Right forelimb (tissue), 1 donor: Measurements from ENCODE around the gene CLASP1.
"Not testable (repeated sequence)": the region's sequence is repeated elsewhere in the genome, so short reads cannot be mapped to it uniquely, and the experiment has no call there.

Experiments
- DNase-seq: peaks from one replicate; pipeline ENCODE4 v3.0.0-alpha.2; 2018

CLASP1 gene

DNA sequence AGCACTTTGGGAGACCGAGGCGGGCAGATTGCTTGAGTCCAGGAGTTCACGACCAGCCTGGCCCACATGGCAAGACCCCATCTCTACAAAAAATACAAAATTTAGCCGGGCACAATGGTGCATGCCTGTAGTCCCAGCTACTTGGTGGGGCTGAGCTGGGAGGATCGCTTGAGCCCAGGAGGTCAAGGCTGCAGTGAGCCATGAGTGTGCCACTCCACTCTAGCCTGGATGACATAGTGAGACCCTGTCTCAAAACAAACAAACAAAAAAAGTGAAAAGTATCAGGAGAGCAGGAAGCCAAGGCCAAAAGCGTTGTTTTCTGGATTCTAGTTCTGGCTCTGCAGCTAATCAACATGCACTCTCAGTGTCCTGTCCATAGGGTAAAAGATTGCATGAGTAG, 10.7 kb upstream of the CLASP1 start:
- no peak for DNase-seq

DNA sequence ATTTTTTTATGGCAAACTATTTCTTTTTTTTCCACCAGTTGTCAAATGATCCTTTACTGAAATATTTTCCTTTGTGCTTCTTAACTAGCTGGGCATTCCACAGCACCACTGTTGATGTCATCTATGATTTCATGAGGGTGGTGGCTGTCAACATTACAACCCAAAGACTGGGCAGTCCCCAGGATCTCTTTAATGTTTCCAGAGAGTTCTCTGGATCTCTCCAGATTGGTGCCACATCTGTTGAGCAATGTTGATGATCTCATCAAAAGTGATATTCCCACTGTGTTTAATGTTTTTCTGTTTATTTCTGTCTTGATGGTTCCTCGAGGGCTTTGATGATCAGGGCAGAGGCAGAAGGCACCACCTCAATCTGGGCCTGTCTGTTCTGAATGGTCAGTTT, 9.1 kb upstream of the CLASP1 start:
- not testable (repeated sequence) for DNase-seq

DNA sequence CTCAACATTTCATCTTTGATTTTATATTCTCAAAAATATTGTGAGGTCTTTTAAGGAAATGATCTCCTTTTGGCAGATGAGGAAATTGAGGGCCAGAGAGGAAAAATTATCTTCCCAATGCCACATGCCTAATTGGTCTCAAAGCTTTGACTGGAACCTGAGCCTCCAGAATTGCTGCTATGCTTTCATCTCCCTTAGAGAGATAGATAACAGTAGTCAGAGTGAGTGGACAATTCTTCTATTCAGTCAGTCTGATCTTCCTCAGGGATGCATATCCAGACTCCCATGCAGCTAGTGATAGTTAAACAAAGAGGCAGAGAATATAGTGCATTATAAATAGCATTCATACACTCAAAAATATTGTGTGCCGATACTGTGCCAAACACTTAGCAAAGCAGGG, 3.8 kb upstream of the CLASP1 start:
- no peak for DNase-seq

DNA sequence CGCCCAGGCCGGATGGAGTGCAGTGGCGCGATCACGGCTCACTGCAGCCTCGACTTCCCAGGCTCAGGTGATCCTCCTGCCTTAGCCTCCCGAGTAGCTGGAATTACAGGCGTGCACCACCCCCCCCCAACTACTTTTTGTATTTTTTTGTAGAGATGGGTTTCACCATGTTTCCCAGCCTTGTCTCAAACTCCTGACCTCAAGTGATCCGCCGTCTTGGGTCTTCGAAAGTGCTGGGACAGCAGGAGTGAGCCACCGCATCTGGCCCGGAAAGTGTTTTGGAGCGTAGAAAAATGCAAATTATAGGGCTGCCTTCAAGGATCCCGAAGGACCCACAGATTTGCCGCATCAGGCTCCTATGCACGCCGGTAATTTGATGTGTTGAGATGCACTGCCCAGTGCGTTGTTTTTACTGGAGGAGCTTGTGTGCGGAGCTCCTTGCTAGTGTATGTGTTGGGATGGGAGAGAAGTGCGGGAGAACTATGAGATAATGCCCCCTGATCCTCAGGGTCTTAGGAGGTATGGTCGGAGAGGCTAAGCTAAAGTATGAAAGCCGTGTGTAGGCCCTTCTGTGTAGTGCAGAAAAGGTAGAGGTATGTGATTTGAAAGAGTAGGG, 1.2 kb upstream of the CLASP1 start:
- DNase-seq, result peak; percentile 50

DNA sequence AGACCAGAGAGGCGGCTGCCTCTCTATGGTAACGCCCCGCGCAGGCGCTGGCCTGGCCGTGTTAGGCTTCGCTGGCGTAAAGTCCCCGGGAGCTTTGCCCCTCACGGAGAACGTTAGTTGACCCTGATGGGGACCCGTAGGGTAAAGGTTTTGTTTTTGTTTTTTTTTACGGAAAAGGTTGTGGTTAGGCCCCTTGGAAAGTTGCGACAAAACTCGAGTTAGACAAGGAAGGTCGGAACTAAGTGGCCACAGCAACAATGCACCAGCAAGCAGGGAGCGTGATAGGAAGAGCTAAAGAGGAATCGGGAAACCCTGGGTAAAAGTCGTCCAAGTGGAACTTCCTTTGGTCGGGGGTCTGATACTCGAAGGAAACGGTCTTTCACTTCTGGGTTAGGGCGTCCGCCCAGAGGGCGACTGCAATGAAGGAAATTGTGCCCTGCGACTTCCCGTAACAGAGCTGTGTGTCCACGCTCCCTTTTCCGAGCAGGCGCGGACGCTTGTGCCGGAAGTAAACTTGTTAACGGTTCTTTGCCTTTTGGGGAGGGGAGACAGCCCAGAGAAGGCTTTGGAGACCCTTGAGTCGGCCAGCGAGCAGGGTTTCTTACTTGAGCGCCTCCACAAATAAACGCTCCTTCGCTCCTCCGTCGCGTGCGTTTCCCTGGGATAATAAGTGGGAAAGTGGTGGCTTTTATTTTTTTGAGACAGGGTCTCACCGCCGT, 493 bp upstream of the CLASP1 start:
- peak; percentile 95 for DNase-seq

DNA sequence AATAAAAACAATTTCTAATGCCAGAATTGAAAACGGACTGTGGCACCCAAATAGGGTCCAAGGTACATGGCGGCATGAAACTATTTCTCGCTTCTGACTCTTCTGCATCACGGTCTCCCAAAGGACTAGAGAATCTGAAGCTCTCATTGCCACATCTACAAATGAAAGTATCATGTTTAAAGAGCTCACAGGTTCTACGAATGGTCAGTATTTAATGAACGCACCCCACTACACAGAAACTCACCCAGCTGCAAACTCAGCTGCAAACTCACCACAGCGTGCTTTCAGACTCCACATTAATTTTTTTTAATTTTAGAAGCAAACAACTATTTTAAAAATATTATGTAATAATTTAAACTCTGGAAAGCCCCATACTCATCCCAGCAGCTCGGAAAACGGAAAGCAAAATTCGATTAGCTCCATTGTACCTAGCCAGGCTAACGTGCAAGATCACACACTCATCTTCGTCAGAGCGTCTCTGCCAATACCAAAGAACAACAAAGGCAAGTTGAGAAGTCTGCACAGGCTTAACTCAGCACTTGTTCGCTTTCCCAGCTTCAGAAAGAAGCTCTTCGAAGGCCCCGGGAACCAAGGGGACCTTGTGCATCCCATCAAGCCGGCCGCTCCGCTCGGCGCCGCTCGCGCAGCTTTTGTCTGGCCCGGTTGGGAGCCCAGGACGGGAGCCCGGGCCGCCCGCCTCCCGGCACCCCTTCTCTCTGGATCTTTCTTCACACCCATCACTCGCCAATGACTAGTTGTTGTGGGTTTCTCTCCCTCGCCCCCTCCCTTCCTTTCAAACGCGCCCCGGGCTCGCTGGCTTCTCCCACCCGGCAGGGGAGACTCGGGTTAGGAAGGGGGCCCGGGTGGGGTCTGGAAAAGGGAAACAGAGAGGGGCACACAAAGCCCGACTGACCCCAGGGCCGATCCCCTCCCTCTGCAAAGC, 785 bp downstream of the CLASP1 start:
- DNase-seq, result peak; percentile 78

DNA sequence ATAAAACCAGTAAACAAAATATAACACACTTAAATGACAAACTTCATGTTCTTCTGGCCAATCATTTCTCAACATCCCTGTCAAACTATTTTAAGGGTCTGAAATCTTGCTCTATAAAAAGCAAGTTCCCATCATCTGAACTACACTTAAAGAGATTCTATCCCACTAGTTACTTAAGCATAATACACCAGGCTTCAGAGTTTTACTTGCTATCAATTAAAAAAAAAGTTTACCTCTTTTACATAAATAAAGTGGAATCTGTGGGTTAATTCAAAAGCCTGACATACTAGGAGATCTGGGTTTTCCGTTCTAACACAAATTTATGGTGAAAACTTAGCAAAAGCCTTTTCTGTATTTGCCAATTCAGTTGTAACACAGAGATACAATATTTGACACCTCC, 1.9 kb downstream of the CLASP1 start:
- DNase-seq, result no peak

DNA sequence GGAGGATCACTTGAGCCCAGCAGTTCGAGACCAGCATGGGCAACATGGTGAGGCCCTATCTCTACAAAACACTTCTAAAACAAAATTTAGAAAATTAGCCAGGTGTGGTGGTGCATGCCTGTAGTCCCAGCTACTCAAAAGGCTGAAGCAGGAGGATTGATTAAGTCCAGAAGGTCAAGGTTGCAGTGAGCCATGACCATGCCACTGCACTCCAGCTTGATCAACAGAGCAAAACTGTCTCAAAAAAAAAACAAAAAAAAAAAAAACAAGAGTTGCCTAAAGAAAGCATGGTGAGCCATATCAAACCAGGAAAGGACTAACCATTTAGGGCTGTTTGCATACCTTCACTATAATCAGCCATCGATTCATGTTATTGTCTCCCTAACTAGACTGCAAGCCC, 4.5 kb downstream of the CLASP1 start:
- no peak for DNase-seq

DNA sequence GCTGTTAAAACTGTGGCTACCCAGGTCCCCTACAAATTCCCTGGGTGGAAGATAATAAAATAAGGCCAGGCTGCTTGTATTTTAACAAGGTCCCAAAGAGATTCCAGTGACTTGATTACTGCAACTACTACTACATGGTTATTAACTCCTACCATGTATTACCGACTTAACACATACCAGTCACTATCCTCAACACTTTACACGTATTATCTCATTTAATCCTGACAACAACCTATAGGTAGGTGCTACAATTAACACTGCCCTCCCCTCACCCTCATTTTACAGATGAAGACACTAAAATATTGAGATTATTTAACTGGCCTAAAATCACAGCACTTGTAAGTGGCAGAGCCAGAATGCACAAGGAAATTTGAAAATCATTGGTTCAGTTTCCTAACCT, 5.4 kb downstream of the CLASP1 start:
- no peak for DNase-seq

DNA sequence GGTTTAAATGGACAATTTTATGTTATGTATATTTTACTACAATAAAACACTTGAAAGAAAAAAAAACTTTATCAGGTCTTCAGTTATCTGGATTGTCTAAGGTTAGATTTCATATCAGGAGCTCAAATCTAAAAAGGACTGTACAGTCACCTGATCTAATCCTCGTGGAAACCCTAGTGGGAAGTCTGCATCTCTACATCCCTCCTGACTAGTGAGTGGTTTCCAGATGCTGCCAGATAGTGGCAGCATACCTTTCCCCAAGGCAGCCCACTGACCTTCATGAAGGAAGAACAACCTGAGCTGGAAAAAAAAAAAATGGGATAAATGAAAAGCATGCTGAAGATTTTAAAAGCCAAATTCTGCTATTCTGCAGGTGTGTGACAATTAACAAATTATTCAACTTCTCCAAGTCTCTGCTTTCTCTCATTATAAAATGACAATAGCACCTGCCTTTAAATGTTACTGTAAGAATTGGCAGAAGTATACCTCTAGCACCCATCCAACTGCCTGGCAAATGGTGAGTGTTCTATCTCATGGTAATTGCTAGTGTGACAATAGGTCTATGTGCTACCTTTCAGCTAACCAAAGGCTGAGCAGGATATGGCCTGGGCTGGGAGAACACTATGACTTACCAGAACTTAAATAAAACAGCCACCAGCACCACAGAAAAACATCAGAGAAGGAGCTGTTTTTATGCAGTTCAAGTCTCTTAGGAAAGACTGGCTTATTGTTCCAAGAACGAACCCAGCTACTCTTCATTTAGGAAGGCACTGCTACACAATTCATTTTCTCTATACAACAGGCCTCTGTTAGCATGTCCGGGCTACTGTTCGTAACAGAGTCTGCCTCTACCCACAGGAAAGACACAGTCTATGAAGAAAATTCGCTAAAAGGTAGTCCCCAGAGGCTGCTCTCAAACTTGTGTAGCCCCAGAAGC, 8.6 kb downstream of the CLASP1 start:
- no peak for DNase-seq

DNA sequence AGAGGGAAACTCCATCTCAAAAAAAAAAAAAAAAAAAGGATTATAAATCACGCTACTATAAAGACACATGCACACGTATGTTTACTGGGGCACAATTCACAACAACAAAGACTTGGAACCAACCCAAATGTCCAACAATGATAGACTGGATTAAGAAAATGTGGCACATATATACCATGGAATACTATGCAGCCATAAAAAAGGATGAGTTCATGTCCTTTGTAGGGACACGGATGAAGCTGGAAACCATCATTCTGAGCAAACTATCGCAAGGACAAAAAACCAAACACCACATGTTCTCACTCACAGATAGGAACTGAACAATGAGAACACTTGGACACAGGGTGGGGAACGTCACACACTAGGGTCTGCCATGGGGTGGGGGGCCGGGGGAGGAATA, 9.4 kb downstream of the CLASP1 start:
- not testable (repeated sequence) for DNase-seq

DNA sequence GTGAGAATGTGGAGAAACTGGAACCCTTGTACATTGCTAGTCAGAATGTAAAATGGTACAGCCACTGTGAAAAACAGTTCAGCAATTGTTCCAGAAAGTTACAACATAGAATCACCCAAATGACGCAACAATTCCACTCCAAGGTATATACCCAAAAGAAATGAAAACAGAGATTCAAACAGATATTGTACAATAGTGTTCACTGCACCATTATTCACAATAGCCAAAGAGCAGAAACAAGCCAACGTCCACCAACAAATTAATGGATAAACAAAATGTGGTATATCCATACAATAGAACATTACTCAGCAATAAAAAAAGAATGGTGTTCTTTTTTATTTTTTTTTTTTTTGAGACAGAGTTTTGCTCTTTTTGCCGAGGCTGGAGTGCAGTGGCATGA, 10.9 kb downstream of the CLASP1 start:
- DNase-seq, result no peak

DNA sequence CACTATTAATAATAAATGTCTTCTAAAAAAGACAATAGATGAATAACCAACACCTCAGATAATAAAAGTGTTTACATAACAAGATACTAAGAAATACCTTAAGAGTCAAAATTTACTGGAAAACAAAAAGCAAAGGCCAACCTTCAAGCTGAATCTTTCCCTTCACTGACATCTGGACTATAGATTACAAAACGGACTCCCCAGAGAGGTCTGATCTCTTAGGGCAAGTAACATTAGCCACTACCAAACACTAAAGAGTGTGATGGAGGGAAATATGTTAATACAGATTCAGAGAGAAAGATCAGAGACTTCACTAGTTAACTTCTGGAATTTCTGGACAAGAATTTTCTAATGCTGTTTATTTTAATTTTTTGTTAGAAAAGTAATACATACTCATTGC, 13.9 kb downstream of the CLASP1 start:
- no peak for DNase-seq

DNA sequence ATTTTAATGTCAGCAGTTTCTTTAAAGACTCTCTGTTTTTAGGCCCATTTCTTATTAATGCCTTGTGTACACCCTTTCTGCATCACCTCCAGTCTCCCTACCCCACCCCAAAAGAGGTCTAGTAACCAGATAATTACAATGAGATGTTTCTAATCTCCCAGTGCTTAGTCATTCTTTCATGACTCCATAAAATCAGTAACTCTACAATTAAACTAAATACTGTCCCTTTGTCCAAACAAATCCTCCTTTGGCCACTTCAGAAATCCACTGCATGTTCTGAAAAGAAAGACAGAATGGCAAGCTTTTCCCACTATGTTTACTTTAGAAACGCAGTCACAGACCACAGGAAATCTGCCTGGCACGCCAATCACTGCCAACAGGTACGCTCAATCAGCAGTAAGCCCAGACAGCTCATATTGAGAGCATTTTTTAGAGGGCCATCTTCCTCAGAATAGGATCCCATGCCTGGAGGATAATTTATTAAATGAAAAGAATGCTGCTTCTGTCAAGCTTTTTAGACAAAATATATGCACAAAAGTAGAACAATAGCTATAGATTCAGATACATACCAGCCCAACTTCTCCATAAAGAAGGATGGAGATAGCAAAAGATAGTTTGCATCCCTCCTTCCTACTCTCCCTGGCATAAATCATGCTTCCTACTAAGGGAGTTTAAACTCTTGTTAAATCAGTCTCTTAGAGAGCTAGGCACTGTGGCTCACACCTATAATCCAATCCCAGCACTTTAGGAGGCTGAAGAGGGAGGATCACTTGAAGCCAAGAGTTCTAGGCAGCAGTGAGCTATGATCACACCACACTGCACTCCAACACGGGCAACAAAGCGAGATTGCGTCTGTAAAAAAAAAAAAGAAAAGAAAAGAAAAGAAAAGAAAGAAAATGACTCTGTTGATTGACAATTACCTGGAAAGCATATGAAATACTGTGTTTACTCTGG, 14.6 kb downstream of the CLASP1 start:
- no peak for DNase-seq

DNA sequence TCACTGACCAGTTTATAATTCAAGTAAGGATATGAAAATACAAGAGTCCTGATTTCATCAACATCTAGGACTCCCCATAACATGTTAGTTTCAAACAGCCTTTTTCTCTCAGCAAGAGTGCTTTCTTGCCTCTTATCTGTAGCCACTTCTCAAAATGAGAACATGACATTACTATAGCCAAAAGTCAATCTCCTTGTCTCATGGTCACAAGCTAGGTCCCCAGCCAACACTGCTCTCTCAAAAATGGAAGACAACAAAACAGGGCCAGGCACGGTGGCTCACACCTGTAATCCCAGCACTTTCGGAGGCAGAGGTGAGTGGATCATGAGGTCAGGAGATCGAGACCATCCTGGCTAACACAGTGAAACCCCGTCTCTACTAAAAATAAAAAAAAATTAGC, 15.8 kb downstream of the CLASP1 start:
- no peak for DNase-seq

DNA sequence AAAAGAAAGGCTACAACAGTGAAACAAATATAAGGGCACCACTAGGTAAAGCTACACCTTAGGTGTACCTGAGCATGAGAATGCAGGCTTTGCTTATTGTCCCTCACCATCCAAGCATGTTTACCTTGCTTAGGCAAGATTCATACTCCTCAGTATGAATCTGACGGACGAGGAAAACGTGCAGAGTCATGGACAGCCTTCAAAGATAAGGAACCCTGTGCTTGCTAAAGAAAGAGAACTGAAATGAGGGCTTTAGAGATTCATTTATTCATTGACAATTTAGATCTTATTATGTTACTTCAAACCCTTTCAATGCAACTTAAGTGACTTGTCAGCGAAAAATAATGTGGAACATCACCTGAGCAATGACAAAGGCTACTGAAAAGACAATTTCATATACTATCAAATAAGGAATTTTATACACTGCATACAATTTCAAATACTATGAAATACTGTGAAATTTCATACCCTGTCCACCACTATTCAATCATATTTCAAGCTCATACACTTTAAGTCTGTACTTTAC, 21.7 kb downstream of the CLASP1 start:
- DNase-seq, result no peak

DNA sequence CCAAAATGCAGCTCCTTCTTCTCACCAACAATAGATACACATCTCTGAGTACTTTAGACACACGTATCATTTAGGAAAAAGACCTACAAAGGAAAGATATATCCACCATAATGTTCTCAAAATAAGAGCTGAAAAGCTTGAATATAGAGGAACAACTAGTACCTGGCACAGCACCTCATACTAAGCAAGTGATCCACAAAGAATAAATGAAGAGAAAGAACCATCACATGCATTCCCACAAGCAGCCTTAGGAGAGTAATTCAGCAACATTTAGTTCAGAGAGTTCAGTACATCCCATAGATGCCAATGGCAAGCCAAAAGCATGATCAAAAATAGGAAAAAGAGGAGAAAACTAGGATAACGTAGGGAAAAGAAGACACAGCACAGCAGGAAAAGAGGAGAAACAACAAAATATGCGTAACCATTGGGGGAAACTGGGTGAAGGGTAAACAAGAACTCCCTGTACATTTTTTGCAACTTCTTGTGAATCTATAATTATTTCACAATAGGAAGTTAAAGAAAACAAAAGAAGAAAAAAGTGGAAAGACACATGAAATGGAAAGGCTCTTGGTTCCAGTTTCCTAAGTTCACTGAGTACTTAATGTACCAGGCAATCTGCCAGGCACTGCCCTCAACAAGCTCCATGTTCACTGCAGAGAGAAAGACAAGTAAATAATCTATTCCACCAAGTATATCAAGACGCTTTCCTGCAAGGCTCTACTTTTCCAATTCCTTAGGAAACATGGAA, 22.3 kb downstream of the CLASP1 start:
- no peak for DNase-seq

DNA sequence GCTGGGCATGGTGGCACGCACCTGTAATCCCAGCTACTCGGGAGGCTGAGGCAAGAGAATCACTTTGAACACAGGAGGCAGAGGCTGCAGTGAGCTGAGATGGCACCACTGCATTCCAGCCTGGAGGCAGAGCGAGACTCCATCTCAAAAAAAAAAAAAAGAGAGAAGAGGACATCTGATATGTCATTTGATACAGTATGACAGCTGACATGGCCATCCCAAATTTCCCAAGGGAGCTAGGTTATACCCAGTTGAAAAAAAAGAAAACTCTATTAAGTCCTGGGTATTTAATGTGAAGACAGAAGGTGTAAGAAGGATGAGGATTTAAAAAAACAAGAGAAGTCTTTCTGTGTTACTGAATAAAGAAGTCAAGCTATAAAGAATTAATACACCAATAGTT, 23.3 kb downstream of the CLASP1 start:
- no peak for DNase-seq

DNA sequence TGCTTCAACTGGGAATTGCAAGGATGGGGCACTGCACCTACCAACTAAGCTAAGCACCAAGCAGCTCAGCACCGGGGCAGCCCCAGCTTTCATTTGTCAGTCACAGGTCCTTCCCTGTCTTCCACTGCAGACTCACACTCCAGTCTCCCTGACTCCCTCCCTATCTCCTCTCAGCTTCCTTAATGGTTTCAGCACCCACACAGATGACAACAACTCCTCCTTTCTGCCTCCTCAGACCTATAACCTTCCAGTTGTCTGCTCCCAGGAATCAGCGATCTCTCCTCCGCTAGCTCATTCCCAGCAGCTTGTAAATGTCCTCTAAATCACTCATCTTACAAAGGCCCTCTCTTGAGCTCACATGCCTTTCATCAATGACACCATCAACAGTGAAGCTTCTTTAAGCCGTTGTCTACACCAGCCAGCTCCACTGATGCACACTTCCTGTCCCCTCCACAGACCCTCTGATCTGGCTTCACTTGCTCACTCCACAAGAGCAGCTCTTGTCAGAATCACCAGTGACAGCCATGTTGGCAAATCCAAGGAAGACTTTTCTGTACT, 32.1 kb downstream of the CLASP1 start:
- DNase-seq, result no peak

DNA sequence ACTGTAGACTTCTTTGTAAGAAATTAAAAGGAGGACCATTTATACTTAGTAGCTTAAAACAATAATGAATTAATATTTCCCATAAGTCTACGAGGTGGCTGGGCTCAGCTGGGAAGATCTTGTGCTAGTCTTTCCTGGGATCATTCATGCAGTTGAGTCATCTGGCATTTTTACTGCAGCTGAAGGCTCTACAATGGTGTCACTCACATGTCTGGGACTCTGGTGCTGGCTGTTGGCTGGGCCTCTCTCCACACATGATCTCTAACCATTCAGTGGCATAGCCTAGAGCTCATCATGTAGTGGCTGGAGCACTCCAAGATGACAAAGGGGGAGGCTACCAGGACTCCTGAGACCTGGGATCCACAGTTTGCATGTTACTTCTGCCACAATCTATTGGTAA, 35.5 kb downstream of the CLASP1 start:
- DNase-seq, result no peak
